GM18507 (cell line): Measurements from ENCODE around the gene GPAT3.

Experiments used
- DNase-seq: peaks from one replicate; pipeline ENCODE4 v3.0.0; 2011; ENCODE audit warnings: low read depth; ENCODE audit not compliant: insufficient read length; ENCODE audit errors: extremely low spot score
- FAIRE-seq: peaks from 2 replicates; lab custom pipeline; 2011; peaks lifted over from hg19 to GRCh38; lab: Jason Lieb, UNC

Gene GPAT3

DNA sequence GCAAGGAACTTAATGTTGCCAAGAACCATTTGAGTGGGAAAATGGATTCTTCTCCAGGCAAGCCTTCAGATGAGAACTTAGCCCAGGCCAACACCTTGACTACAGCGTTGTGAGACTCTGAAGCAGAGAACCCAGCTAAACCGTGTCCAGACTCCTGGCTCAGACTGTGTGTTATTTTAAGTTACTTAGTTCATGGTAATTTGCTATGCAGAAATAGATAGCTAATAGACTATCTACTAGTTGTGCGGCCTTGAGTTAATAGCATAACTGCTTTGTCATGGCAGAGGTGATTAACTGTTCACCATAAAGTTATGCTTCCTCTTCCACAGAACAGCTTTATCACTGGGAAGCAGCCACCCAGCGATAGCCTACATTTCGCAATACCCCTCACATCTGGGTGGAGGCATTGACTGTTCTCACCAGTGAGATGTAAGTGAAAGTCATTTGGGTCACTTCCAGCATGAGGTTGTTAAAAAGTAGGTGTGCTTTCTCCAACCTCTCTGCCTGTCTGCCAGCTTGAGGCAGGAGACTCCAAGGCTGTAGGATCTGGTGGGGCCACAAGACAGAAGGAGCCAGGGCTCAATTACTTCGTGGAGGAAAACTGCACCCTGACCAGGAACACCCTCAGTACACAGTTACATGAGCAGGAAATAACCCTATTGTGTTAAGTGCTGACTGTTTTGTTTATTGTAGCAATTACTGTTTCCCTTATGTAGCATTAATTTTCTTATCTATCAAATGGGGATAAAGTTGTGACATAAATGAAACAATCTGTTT, 94.2 kb downstream of the GPAT3 start:
- FAIRE-seq (no peak), DNase-seq (no peak)

DNA sequence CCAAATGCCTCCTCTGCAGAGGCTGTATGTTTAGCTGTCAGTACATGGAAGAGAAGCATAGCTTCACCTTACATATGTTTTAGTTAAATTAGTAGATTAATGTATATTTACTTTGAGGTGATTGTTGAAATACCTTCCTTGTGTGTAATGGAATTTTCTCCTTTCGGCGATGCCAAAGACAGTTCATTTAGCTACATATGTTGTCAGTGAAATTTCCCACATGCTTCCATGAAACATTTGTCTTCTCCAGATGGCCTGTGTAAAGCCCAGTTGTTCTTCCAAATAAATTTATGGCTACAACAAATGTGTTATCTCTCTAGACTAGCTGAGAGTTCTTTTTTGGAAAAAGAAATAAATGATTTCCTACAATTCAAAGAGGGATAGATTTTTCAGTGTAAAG, 95.2 kb downstream of the GPAT3 start:
- no peak for FAIRE-seq
- DNase-seq, result no peak

GRCh38 chr4:83636930-83637329, 101.0 kb downstream of the GPAT3 start:
- DNase-seq (no peak), FAIRE-seq (no peak)

DNA sequence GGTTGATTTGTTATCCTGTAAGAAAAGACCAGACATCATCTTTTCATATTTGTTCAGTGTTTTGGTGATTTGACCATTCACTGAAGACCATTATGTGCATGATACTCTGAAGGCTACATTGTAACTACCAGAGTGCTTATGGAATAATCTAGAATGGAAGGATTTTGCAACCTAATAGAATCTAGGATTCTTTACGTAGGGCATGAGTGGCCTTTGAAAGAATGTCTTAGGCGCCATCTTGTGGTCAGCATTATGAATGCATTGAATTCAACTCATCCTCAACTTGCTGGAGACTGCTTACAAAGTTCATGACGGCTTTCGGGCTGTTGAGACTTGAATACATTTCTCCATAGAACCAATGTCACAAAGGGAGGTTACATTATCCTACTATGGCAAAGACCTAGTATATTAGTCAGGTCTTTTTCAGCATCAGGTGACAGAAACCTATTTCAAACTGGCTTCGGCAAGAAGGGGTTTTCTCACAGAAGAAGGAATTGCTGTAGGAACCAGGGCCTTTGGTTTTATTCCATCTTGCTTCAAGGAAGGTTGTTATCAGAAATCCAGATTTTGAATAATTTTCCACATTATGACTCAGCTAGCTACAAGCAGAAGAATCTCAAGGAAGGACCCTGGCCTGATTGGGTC, 104.1 kb downstream of the GPAT3 start:
- DNase-seq, result peak; percentile 11
- peak; percentile 87 for FAIRE-seq

DNA sequence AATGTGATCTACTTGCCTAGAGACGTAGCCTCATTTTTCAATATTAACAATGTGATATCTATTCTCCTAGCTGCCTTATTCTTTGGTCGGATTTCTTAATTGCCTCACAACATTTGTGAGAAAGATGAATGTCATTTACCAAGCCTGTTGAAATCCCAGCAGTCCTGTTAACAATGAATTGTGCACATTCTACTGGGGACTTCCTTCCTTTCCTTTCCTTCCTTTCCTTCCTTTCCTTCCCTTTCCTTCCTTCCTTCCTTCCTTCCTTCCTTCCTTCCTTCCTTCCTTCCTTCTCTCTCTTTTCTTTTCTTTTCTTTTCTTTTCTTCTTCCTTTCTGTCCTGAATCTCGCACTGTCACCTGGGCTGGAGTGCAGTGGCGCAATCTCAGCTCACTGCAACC, 107.1 kb downstream of the GPAT3 start:
- DNase-seq, result no peak
- FAIRE-seq, result no peak

DNA sequence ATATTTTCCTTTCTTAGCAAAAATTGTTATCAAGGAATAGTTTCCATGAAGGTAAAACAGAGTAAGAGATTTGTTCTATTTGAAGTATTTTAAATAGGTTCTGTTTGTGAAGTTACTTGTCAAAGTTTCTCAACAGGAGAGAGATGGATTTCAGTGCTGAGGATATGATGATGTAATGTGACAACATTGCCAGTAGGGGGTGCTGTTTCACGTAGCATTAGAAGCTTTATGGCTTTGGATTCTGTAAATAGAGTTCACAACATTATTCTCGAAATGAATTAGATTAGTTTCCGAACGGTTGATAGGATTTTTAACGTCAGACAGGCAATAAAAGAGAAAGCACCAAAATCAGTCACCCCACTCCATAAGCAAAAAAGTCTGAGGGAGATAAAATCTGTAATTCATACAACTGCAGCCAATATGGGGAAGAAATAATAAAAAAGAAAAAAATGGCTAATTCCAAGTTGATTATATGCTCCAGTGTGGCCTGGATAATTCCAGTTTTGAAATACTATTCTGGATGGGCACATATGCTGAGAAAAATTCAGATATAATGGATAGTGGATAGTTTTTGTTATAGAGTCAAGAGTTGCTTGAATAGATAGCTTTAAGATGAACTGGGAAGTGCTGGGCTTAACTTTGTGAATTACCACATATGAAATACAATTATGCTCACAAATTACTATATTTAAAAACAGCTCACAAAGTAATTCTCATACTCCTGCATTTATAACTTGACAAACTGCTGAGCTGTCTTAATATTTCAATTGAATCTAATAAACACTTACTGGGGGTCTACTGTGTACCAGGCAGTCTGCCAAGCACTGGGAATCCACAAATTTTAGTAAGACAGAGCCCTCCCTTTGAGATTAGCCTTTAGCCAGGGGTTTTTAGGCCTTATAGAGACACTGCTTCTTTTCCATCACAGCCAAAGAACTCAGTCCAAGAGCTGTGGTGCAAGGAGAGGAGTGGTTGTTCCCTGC, 109.1 kb downstream of the GPAT3 start:
- FAIRE-seq (peak; percentile 91), DNase-seq (peak; percentile 22)

DNA sequence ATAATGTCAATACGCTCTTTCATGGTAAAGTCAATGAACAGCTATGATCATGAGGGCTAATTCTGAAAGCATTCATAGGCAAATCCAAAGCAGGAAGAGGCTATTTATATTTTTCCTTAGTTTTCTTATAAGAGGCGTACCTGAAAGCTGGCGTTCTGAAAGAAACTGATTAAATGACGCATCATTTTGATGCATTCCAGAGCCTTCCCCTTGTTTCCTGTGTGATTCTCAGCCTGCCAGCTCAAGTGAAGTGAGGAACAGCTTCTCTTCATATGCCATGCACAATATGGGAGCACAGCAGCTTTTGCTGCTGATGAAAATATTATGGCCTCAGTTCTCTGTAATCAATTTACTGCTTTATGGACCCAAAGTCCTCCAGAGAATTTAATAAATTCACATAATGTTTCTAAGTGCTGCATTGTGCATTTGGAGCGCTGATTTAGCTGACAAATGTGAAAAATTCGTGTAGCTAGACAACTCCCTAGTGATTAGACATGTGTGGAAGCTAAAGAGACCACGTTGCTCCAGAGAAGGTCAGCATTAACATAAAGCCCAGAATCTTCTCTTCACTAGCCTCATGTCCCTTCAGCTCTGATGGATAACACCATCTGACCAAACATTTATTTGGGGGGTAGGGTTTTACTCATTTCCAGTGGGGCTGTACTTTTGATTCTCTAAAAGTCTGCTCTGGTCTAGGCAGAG, 110.8 kb downstream of the GPAT3 start:
- DNase-seq (no peak), FAIRE-seq (no peak)

- FAIRE-seq (no peak), DNase-seq (no peak)
Observed at GRCh38 chr4:83651846-83652245, 115.9 kb downstream of the GPAT3 start.
